ENCODE data around the gene TRAPPC3L. TPM values are rescaled to one million over a fixed set of nuclear protein-coding genes. Genes with fewer than 3 reads are reported as not detected.

The TRAPPC3L gene
- total RNA-seq, 1 donor from 2014 or later, result not detected

DNA sequence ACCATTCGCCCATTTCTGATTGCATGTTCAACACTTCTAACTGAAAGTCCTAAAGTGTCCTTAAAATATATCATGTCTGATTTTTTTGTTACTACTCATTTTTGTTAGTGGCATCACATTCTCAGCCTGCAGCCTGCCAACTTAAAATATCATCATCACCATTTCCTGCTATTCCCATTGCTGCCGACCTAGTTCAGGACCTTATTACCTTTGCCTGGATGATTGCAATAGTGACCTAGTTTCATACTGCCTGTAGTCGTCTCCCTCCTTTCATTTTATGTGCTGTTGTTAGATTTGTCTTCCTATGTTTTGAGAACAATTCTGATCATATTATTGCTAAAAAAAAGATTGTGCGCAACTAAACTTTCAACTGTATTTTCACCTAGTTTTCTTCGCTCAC is 32.0 kb upstream of the TRAPPC3L start:
- DNase-seq (ENCODE audit: low read depth), result no peak
- TF ChIP-seq, protein P1, sequence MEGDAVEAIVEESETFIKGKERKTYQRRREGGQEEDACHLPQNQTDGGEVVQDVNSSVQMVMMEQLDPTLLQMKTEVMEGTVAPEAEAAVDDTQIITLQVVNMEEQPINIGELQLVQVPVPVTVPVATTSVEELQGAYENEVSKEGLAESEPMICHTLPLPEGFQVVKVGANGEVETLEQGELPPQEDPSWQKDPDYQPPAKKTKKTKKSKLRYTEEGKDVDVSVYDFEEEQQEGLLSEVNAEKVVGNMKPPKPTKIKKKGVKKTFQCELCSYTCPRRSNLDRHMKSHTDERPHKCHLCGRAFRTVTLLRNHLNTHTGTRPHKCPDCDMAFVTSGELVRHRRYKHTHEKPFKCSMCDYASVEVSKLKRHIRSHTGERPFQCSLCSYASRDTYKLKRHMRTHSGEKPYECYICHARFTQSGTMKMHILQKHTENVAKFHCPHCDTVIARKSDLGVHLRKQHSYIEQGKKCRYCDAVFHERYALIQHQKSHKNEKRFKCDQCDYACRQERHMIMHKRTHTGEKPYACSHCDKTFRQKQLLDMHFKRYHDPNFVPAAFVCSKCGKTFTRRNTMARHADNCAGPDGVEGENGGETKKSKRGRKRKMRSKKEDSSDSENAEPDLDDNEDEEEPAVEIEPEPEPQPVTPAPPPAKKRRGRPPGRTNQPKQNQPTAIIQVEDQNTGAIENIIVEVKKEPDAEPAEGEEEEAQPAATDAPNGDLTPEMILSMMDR (conservative IDR thresholded peaks at IDR 0.05; ENCODE audit: low read depth, low read length), result no peak
- no peak overlapping the region for H3K4me3 ChIP-seq (ENCODE audit: low read depth, low read length)

DNA sequence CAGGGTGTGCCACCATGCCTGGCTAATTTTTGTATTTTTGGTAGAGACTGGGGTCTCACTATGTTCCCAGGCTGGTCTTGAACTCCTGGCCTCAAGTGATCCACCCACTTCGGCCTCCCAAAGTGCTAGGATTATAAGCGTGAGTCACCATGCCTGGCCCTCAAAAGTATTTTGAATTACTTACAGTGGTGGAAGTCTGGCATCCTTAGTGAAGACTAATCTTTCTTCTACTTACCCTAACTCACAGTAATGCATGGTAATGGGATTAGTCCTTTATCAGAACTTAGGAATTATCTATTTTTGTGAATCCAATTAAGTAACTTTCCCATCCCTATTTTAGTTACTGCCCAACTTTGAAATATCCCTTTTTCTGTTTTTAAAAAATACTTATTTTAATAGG is 29.7 kb upstream of the TRAPPC3L start:
- no peak overlapping the region for H3K4me3 ChIP-seq (ENCODE audit: low read depth, low read length)
- TF ChIP-seq, protein P1 (conservative IDR thresholded peaks at IDR 0.05; ENCODE audit: low read depth, low read length), result no peak
- no peak for DNase-seq (ENCODE audit: low read depth)

DNA sequence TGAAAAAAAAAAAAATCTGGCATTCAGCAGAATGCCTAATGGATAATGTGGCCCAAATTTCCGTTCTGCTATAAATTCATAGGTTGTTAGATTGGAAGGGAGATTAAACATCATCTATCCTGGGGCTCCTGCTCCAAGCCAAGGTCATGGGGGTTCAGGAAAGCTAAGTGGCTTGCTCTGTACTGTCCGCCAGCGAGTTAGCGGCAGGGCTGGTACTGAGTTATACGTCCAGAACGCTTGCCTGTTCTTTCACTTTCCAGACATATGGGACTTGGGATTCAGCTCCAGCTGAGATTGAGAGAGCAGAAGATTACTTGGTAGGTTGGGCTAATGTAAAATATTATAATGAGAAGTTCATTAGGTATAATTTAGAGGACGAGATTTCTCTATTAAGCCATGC is 26.7 kb upstream of the TRAPPC3L start:
- peak overlapping the region; percentile 80 for H3K4me3 ChIP-seq (ENCODE audit: low read depth, low read length)
- TF ChIP-seq, protein P1 (conservative IDR thresholded peaks at IDR 0.05; ENCODE audit: low read depth, low read length), result no peak
- DNase-seq (ENCODE audit: low read depth), result no peak

DNA sequence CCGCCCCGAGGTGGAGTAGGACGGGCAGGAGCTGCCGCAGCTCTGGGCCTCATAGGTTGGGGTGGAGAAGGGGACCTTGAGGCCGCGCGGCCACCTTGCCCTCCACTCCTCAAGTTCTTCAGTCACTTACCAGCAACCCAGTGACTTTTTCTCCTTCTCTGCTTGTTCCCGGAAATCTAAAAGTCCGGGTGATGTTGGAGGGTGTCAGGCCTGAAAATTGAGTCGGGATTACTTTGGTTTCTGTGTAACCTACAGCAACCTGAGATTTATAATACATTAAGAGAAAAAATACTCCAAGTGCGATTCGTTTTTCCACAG is 26.2 kb upstream of the TRAPPC3L start:
- TF ChIP-seq, protein P1 (conservative IDR thresholded peaks at IDR 0.05; ENCODE audit: low read depth, low read length), result no peak
- H3K4me3 ChIP-seq (ENCODE audit: low read depth, low read length), result peak overlapping the region; percentile 80
- DNase-seq (ENCODE audit: low read depth), result no peak

DNA sequence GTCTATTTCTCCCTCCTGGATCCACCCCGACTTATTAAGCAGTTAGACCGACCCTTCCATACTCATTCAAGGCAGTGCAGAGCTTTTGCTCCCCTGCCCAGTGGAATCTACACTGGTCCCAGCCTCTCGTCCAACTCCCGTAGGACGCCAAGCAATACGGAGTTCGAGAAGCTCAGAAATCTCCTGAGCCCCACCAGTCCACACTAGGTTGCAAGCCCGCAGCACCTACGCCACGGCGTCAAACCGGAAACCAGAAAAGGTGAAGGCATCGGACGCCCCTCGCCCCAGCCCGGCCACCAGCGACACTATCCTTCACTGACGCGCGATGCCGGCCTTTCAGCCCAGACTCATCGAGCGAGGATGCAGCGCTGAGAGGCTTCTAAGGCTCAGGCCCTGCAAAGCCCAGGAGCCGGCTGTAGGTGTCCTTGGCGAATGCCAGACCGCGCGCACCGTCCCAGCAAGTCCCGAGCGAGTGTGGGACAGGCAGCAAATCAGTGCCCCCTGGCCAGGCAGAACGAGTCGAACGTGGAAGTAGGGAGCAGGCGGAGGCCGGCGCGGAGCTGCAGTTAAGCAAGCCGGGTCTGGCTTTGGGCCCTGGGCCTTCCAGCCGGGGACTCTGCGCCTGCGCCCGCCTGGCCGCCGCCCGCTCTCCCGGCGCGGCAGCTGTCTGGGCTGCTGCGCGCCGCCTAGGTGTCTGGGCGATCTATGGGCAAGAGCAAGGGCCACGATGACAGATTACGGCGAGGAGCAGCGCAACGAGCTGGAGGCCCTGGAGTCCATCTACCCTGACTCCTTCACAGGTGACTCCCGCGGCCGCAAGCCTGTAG is 25.6 kb upstream of the TRAPPC3L start, which contains the start of gene RWDD1:
TSS of gene RWDD1 (plus strand) at position 649 of the 827 bp plus-strand sequence. CDS start at position 728, 79 bp downstream.
- TF ChIP-seq, protein P1 (conservative IDR thresholded peaks at IDR 0.05; ENCODE audit: low read depth, low read length), result no peak
- H3K4me3 ChIP-seq (ENCODE audit: low read depth, low read length), result peak within 1 kb of the TSS; percentile 80
- peak; percentile 90 for DNase-seq (ENCODE audit: low read depth)

DNA sequence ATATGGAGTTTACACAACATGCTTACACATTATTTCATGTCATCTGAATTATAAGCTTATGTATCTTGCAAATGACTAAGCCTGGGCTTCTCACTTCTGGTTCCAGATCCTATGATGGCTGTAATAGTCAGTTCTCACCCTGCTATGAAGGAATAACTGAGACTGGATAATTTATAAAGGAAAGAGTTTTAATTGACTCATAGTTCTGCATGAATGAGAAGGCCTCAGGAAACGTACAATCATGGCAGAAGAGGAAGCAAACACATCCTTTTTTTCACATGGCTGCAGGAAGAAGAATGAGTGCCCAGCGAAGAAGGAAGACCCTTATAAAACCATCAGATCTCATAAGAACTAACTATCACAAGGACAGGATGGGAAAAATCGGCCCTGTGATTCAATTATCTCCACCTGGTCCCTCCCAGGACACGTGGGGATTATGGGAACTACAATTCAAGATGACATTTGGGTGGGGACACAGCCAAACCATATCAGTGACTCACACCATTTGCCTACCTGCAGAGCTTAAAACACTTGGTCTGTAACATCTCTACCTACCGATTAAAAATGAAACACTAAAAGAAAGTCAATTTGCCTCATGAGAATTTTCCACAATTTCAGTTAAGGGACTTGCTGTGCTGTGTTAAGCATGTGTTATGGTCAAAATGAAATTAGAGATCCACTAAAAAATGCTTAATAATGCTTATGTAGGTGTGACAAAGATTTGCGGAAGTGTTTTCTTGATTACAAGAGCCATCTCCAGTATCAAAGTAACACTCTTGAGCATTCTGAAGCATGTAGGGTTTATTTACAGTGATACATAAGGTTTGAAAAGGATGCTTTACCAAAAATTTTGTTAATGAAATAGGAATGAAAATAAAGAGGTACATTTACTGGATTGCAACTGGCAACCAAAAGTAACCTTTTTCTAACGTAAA is 23.6 kb upstream of the TRAPPC3L start:
- H3K4me3 ChIP-seq (ENCODE audit: low read depth, low read length), result no peak overlapping the region
- no peak for DNase-seq (ENCODE audit: low read depth)
- TF ChIP-seq, protein P1 (conservative IDR thresholded peaks at IDR 0.05; ENCODE audit: low read depth, low read length), result no peak
